GM20000 (cell line): Measurements from ENCODE around the gene QSOX2.

ENCODE experiments used
- DNase-seq: peaks from one replicate; pipeline ENCODE4 v3.0.0; 2012; ENCODE audit warnings: low spot score
- TF ChIP-seq, protein P1 (sequence below): IDR thresholded peaks from 2 replicates; pipeline ENCODE4 v1.5.1; 2012; ENCODE audit warnings: mild to moderate bottlenecking, control low read depth; ENCODE audit errors: extremely low read depth, missing control alignments

QSOX2 gene

DNA sequence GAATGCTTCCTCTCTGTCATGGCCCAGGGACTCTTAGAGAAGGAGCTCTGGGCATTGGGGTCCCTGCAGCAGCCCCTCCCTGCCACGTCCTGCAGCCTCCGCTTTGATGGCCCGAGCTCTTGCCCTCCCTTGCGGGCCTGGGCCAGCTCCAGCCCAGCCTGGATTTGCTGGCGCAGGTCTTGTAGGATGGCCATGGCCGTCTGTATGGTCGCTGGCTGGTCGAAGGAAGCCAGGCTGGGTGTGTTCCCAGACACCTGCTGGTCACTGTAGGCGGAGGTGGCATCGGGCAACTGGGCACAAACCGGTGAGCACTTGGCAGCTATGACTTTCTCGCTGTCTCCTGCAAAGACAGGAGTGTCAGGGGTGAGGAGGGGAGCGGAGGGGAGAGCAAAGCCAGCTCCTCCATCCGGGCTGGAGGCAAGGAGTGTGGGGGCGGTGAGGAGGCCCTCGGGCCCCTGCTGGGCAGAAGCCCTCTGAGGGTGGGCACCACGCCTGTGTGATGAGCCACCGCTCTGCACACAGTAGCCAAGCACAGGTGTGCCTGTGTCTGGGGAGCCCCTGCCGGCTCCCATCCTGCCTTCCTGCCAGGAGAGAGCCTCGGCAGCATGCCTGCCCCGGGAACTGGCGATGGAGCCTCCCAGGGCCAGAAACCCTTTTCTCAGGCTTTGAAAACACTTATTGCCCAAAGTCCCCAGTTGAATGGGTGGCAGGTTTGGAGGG lies 45.9 kb upstream of the QSOX2 start:
- TF ChIP-seq, protein P1, sequence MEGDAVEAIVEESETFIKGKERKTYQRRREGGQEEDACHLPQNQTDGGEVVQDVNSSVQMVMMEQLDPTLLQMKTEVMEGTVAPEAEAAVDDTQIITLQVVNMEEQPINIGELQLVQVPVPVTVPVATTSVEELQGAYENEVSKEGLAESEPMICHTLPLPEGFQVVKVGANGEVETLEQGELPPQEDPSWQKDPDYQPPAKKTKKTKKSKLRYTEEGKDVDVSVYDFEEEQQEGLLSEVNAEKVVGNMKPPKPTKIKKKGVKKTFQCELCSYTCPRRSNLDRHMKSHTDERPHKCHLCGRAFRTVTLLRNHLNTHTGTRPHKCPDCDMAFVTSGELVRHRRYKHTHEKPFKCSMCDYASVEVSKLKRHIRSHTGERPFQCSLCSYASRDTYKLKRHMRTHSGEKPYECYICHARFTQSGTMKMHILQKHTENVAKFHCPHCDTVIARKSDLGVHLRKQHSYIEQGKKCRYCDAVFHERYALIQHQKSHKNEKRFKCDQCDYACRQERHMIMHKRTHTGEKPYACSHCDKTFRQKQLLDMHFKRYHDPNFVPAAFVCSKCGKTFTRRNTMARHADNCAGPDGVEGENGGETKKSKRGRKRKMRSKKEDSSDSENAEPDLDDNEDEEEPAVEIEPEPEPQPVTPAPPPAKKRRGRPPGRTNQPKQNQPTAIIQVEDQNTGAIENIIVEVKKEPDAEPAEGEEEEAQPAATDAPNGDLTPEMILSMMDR = no peak
- DNase-seq = no peak

DNA sequence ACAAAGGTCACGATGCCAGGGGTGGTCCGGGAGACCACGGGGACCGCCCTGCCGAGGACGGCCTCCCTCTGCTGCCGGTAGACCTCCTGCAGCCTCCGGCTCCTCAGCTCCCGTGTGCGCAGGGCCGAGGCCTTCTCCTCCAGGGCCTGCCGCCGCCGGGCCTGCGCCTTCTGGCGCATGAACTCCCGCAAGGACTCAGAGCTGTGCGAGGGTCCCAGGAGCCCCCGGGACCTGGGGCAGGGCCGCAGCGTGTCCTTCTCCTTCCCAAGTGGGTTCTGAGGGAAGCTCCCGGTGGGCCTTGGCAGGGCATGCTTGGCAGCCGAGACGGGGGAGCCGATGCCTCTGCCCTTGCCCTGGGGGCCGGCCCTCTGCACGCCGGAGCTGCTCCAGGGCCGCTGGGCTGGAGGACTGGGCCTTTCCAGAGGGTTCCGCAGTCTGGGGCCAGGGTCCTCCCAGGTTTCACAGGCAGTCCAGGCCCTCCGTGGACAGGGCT lies 44.9 kb upstream of the QSOX2 start:
- TF ChIP-seq, protein P1 = no peak
- no peak for DNase-seq

DNA sequence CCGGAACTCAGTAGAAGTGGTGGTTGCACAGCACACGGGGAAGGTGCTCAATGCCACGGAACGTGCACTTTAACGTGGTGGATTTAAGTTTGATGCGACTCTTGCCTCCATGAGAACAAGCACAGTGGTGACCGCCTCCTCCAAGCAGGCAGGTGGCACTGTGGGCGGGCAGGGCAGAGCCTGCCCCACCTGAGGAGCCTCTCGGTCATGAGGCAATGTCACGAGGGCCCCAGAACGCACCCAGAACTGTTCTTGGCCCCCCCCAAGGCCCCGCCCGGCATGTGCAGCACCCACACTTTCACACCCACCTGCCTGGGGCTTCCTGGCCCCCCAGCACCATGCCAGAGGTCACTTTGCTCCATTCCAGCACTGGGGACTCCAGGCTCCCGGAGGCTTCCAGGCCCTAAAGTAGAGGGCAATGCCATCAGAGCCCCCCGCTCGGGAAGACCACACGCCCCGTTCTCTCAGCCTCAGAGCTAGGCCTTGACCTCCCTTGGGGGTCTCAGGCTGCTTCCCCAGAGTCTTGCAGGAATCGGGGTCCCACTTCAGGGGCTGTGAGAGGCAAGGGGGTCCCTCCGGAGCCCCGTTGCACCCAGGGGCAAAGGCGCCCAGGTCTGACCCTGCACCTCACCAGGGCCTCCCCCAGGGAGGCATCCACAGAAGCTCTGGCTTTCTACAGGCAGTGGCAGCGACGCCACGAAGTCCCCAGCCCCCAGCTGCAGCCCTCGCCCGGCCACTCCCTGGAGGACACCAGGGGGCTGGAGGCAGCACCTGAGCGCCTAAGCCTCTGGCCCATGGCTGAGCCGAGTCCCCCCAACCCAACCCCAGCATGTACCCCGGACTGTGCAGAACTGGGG lies 44.3 kb upstream of the QSOX2 start:
- no peak for DNase-seq
- TF ChIP-seq, protein P1 = no peak

DNA sequence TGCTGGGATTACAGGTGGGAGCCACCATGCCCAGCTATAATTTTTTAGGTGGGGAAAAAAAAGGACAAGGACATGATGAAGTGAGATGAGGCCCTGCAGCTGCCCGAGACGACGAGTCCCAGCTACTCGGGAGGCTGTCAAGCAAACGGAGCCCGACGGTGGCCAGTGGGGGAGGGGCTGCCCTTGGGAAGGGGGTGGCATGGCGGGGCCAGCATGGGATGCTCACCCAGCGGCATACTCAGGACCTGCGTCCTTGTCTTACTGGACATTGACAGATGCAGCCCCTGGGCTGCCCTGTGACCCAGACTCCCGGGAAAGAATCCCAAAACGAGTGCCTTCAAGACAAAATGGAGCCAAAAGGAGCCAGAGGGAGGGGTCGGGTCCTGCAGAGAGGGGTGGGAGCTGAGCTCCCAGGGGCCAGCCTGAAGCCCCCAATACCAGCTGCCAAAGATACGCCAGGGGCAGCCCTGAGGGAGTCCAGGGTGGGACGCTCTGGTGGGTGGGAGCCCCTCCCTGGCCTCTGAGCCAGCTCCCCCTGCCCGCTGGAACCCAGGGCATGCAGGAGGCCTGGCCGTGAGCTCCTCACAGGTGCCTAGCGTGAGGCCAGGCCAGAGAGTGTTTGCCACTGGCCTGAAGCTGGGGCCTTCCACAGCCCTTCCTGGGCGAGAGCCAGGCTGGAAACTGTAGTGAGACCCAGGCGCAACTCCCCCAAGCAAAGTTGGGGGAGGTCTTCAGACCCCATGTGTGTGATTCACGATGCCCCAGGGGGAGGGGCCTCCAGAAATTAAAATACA lies 42.5 kb upstream of the QSOX2 start:
- no peak for DNase-seq
- TF ChIP-seq, protein P1 = no peak

DNA sequence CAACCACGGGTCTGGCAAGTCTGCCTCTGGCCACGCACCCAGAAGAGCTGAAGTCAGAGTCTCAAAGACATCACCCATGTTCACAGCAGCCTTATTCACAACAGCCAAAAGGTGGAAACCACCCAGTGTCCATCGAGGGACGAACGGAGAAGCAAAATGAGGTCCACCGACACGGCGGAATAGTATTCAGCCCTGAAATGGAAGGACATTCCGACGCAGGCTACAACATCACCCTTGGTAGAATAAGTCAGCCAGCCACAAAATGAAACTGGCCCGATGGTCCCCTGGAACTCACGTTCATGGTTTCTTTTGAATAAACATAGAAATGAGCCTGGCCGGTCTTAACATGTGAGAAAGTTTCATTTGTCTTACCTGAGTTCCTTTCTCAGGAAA lies 41.4 kb upstream of the QSOX2 start:
- DNase-seq = no peak
- TF ChIP-seq, protein P1 = no peak

DNA sequence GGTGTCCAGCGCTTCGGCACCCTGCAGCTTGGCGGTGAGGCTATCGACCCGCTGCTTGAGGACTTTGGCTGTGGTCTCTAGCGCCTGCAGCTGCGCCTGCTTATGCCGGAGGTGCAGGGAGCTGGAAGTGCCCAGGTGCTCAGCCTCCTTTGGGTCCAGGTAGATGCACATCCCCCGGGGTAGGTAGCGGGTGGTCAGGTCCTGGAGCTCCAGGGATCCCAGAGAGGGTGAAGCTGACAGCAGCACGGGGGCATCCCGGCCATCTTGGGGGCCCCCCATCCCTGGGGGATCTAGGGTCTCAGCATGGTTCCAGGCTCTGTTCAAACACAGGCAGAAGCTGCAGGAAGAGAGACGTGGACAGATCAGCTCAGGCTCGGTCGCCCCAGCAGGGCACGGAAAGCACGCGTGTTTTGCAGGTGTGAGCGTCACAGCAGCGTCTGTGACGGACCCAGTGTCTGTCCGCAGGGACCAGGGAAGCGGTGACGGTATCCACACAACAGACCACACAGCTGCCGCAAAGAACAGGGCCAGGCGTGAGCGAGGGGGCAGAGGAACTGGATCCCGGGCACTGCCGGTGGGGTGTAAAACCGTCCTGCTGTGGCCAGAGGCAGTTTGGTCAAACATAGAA lies 40.9 kb upstream of the QSOX2 start:
- no peak for DNase-seq
- TF ChIP-seq, protein P1 = no peak
